Lung (tissue), 12 donors: Measurements from ENCODE around the gene PRRX2. TPM values are rescaled to one million over a fixed set of nuclear protein-coding genes. Genes with fewer than 3 reads are reported as not detected.

Source experiments
- ATAC-seq: fragments of 200-7000 bp; cut with Tn5 transposase; one replicate; pipeline ENCODE4 v1.9.1; 2020; ENCODE audit warnings: moderate number of reproducible peaks; ENCODE audit not compliant: insufficient read depth, low FRiP score
- DNase-seq, 3 donors: peaks; one replicate each; pipeline ENCODE4 v3.0.0-alpha.2; 2013 to 2017
- H3K27ac ChIP-seq, 2 donors: one replicate each; pipeline ENCODE4 v1.5.1; 2013; ENCODE audit warnings: mild to moderate bottlenecking in 2 of 2, moderate library complexity in 2 of 2, control low read depth in 1 of 2, inconsistent platforms in 1 of 2, low read depth in 1 of 2, low read length in 1 of 2
- H3K27me3 ChIP-seq, 3 donors: one replicate each; pipeline ENCODE4 v1.5.1; 2013; ENCODE audit warnings: low read length in 2 of 3; ENCODE audit not compliant: control insufficient read depth in 3 of 3, insufficient read depth in 3 of 3
- H3K36me3 ChIP-seq, 4 donors: one replicate each; pipeline ENCODE4 v1.5.1; 2013; ENCODE audit warnings: low read length in 4 of 4, mild to moderate bottlenecking in 1 of 4, moderate library complexity in 1 of 4; ENCODE audit not compliant: control insufficient read depth in 4 of 4, insufficient read depth in 4 of 4
- H3K4me1 ChIP-seq, 5 donors: one replicate each; pipeline ENCODE4 v1.5.1; 2013; ENCODE audit warnings: low read length in 5 of 5, mild to moderate bottlenecking in 2 of 5, moderate library complexity in 1 of 5; ENCODE audit not compliant: control insufficient read depth in 5 of 5, insufficient read depth in 5 of 5
- H3K4me3 ChIP-seq: one replicate; pipeline ENCODE4 v1.5.1; 2013; ENCODE audit warnings: mild to moderate bottlenecking, control low read depth, moderate library complexity
- H3K9ac ChIP-seq, 2 donors: one replicate each; pipeline ENCODE4 v1.5.1; 2013; ENCODE audit warnings: low read length in 2 of 2, control low read depth in 1 of 2; ENCODE audit not compliant: insufficient read depth in 1 of 2
- H3K9me3 ChIP-seq, 4 donors: one replicate each; pipeline ENCODE4 v1.5.1; 2013; ENCODE audit warnings: low read length in 3 of 4, mild to moderate bottlenecking in 1 of 4, moderate library complexity in 1 of 4; ENCODE audit not compliant: control insufficient read depth in 4 of 4, insufficient read depth in 3 of 4
- CTCF ChIP-seq: IDR thresholded peaks from 2 replicates; pipeline ENCODE4 v1.5.1; 2012; ENCODE audit warnings: mild to moderate bottlenecking; ENCODE audit errors: control extremely low read depth, extremely low read depth
- WGBS, 2 donors: extraction: QIAGEN DNeasy Blood & Tissue Kit; methylation state at CpG; one replicate each; pipeline ENCODE4 v1.1.7; 2013; 5-methylcytosine and 5-hydroxymethylcytosine counted together
- polyA plus RNA-seq, 2 donors: library from polyadenylated mRNA; stranded (reverse); fragments of 200-250 nt; gene quantifications; one replicate each; pipeline ENCODE4 v1.2.1, GENCODE V29; 2013
- total RNA-seq, 2 donors: library from RNA; depleted of rRNA in 1 of 2; stranded (reverse); fragments of >200 nt in 1 of 2; gene quantifications; one replicate each; pipeline ENCODE4 v1.2.1, GENCODE V29; 2014 to 2021
- donor health status: control.
- donor health status: control.
- donor health status: Bipolar disorder and iron deficiency.
- donor health status: healthy.
- donor health status: DM: yes; HTN: yes; CAD: no.

Gene PRRX2
- total and polyA plus RNA-seq, 4 donors, result 2.2 to 3.8 (median 3.5) TPM

GRCh38 chr9:129694243-129694646 lies 28.8 kb downstream of the PRRX2 start:
- no peaks in the 10 kb centered on the region for H3K36me3 ChIP-seq
- H3K4me1 ChIP-seq, result peaks cover 0 to 11% (median 0%) of the 10 kb centered on the region in 5 donors
- H3K27me3 ChIP-seq, result peaks cover 0 to 13% (median 0%) of the 10 kb centered on the region in 3 donors
- peaks cover 0 to 2% (median 0%) of the 10 kb centered on the region in 4 donors for H3K9me3 ChIP-seq
- no peak for ATAC-seq
- H3K27ac ChIP-seq, result no peak overlapping the region
- H3K9ac ChIP-seq, result no peak overlapping the region
- no peak for DNase-seq
- H3K4me3 ChIP-seq, result no peak overlapping the region
- WGBS, 2 donors, result 66 to 85% methylated on average over 11 of the region's 11 CpGs
- no peak for TF ChIP-seq CTCF

GRCh38 chr9:129695870-129696269 lies 30.4 kb downstream of the PRRX2 start:
- H3K9ac ChIP-seq, result no peak overlapping the region
- H3K27ac ChIP-seq, result no peak overlapping the region
- ATAC-seq, result no peak
- peaks cover 0 to 19% (median 0%) of the 10 kb centered on the region in 3 donors for H3K27me3 ChIP-seq
- H3K36me3 ChIP-seq, result no peaks in the 10 kb centered on the region
- 77 to 80% methylated on average over 3 of the region's 3 CpGs for WGBS, 2 donors
- no peak for TF ChIP-seq CTCF
- H3K9me3 ChIP-seq, result peaks cover 0 to 2% (median 0%) of the 10 kb centered on the region in 4 donors
- H3K4me1 ChIP-seq, result peaks cover 0 to 11% (median 0%) of the 10 kb centered on the region in 5 donors
- no peak overlapping the region for H3K4me3 ChIP-seq
- DNase-seq, result no peak

- ATAC-seq (peak; percentile 43), DNase-seq (peak; percentile 52 to 76 (median 57))
- Histone ChIP-seq H3K27ac (peak overlapping the region; percentile 22 to 61), H3K4me1 (peaks cover 0 to 11% (median 0%) of the 10 kb centered on the region in 5 donors), H3K27me3 (peaks cover 0 to 19% (median 0%) of the 10 kb centered on the region in 3 donors), H3K9ac (no peak overlapping the region), H3K4me3 (peak overlapping the region; percentile 8), H3K9me3 (peaks cover 0 to 2% (median 0%) of the 10 kb centered on the region in 4 donors), H3K36me3 (no peaks in the 10 kb centered on the region)
- 4 to 9% methylated on average over 46 to 71 of the region's 71 CpGs for WGBS, 2 donors
- TF ChIP-seq CTCF, result no peak
Measured at GRCh38 chr9:129696944-129697655, 31.7 kb downstream of the PRRX2 start.
